Astrocyte of the hippocampus (primary cell): ENCODE data around the gene CARMIL1.
"Not testable (repeated sequence)": the region's sequence is repeated elsewhere in the genome, so short reads cannot be mapped to it uniquely, and the experiment has no call there.

ENCODE experiments used
- DNase-seq: peaks from one replicate; pipeline ENCODE4 v3.0.0; 2011; ENCODE audit warnings: low read depth, low spot score

The CARMIL1 gene

DNA sequence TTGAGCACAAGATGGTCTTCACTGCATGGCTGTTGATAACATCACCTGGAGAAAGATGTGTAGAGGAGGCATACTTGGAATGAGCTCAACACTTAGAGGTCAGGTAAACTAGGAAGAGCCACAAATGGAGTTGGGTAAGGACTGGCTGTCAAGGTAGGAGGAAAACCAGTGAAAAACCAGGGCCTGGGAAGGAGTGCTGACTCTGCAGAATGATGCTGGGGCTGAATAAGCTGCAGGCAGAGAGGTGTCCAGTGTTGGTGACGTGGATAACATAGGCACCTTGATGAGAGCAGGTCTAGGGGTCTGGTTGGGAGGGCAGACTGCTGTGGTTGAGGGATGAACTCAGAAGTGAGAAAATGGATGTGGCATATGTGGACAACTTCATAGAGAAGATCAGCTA, 160.2 kb downstream of the CARMIL1 start:
- no peak for DNase-seq

- DNase-seq: no peak
Measured at GRCh38 chr6:25441663-25442270, 162.6 kb downstream of the CARMIL1 start.

DNA sequence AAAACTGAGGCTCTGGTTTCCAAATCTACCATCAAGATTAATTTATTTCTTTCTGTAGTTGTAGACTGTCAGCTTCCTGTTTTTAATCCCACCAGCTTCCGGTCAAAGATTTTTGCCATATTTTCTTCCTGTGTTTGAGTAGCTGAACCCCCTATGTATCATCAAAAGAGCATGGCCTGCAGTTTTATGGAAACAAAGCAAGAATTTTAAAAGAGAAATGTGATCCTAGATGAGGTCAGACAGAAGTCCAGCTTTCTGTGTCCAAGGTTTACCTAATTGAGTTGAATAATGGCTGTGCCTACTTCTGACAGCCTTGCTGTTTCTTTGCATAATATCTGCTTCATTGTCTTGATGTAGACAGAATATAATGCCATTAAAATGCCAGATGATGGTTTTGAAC, 163.7 kb downstream of the CARMIL1 start:
- no peak for DNase-seq

- DNase-seq: not testable (repeated sequence)
Measured at GRCh38 chr6:25444521-25444920, 165.3 kb downstream of the CARMIL1 start.

GRCh38 chr6:25446830-25447569, 167.8 kb downstream of the CARMIL1 start:
- DNase-seq: no peak

DNA sequence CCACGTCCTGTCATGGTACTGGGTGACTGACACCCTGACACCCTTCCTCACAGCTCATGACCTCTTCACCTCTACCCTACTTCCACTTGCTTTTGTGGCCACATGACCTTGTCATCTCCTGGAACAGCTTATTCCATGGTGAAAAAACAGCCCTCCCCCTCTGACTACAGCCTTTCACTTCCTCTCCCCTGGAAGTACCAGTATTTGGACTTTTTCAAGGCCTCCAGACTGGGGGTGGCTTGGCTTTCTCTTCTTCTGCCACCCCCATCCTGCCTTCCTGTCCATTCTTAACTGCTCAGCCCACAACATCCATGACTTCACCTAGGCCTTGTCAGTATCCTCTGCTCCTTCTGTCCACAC, 168.4 kb downstream of the CARMIL1 start:
- DNase-seq: no peak

- no peak for DNase-seq
Measured at GRCh38 chr6:25448965-25449538, 169.9 kb downstream of the CARMIL1 start.

DNA sequence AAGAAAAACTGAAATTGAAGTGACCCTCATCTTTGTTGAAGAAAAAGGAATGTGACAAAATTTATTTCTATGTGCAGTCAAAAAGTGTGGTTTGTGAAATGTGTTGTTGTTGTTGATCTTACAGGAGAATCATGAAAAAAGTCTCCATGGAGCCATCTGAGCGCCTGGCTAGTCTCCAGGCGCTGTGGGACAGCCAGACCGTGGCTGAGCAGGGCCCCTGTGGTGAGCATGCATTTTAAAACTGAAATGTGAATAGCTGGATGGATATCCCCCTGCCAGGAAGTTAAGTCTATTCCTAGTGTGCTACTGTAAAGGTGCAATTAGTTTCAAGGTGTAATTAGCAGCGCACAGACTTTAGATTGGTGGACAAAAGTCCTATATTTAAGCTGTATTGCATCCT, 170.6 kb downstream of the CARMIL1 start:
- peak; percentile 83 for DNase-seq

DNA sequence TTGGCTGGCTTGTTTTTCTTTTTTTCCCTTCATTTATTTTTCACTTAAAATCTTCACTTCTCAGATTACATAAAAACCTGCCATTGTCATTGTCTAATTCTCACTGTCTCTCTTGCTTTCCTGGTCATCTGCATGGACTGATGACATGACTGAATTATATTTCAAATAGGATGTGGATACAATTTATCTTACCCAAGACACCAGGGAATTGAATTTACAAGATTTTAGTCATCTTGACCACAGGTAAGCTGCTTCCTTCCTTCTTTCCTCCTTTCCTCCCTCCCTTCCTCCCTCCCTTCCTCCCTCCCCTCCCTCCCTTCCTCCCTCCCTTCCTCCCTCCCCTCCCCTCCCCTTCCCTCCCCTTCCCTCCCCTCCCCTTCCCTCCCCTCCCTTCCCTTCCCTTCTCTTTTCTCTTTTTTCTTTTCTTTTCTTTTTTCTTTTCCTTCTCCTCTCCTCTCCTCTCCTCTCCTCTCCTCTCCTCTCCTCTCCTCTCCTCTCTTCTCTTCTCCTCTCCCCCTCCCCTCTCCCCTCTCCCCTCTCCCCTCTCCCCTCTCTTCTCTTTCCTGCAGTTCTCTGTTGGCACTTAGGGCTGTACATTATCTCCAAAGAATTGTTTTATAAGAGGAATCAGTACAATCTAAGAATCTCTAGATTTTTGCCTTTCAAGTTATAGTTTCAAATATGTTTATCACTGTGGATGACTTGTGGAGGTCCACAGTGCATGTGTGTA, 171.5 kb downstream of the CARMIL1 start:
- DNase-seq: no peak

DNA sequence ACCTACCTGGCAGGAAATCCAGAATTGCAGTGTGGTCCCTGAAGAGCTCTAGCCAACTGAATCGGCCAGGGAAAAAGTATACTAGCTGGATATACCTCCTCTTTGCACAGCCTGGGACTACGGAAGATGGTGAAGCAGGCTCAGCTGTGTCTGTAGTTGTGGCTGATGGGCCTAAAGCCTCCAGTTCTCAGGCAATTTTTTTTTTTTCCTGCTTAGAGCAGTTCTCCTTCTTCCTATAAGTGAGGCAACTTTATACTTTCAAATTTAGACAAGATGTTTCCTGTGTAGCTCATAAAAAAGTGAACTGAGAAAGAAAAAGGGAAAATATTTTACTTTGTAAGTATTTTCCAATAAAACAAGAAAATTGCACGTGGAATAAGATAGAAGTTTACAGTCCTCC, 172.9 kb downstream of the CARMIL1 start:
- no peak for DNase-seq

GRCh38 chr6:25453288-25453687, 174.1 kb downstream of the CARMIL1 start:
- DNase-seq: no peak

GRCh38 chr6:25454136-25454535, 175.0 kb downstream of the CARMIL1 start:
- DNase-seq: no peak

DNA sequence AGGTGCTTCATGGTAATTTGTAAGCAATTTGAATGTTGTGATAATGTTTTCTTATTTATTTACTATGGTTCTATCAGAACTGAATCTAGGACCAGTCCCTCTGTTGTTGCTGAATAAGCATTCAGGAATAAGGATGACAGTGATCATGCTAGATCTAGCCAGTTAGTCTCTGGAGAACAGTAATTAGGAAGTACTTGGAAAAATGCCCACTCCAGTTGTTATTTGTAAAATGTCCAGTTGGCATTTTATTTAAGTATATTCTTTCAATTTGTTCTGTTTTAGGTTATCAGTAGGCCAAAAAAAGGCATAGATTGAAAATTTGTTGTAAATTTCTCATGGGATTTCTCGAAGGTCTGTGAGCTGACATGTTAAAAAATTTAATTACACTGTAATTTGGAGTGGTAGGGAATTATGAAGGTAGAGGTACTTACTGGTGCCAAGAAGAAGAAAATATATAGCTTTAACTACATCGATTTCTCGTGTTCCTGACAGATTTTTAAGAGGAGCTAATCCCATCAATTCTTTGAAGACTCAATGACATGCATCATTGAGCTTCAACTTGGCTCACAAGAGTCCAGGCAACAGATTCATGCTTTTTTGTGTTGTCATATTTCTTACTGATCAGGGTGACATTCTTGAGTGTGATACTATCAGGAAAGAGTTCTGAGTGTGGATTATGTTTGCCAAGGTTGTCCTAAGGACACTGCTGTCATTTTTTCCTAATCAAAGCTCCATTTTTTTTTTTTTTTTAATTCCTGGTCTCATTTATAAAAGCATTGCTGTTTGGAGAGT, 177.3 kb downstream of the CARMIL1 start:
- DNase-seq: no peak

GRCh38 chr6:25457516-25457915, 178.3 kb downstream of the CARMIL1 start:
- no peak for DNase-seq

DNA sequence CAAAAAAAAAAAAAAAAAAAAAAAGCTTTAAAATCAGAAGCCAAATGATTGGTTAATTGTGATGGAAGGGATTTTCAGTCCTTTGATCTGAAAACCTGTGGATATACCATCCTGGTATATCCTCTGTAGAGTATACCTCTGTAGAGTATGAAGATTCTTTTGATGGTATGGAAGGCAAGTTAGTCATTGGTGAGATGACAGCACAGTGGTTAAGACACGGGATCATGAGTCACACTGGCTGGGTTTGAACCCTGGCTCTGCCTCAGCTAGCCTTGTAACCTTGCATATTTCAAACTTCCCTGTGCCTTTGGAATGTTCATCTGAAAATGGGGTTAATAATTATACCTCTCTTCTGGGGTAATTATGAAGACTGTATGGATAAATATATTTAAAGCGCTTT, 179.3 kb downstream of the CARMIL1 start:
- DNase-seq: peak; percentile 58

- peak; percentile 16 for DNase-seq
Measured at GRCh38 chr6:25462235-25462897, 183.2 kb downstream of the CARMIL1 start.

DNA sequence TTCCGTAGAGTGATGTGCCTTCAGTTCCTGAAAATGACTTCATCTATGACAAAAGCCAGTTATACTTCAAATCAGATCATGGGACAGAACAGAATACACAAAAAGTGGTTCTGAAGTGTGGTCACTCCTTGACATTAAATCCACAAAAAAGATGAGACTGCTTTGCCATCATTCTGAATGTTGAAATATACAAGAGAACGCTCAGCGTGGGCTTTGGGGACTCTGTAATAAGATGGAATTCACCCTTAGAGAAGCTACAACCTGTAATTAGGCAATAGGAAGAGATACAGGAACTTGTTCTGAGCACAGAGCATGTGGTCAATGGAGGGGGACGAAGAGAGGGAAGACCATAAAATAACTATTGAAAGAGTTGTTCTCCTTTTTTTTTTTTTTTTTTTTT, 184.3 kb downstream of the CARMIL1 start:
- DNase-seq: no peak

GRCh38 chr6:25464225-25464624, 185.1 kb downstream of the CARMIL1 start:
- DNase-seq: no peak

DNA sequence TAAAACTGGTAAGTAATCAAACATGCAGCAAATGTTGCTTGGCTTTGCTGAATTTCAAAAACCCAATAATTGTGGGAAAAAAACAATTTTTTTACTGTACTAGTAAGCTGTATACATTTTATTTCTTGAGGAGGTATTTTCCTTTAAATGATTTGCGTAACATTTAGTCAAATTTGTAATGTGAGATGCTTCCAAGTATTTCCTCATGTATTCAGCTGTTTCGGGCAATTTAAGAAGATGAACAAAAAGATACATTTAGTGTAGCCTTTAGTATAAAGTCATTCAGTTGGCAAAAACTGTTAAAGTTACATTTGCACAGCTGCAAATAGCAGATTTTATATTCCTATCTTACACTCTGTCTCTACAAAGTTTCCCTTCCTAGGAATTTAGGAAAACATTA, 186.8 kb downstream of the CARMIL1 start:
- no peak for DNase-seq

DNA sequence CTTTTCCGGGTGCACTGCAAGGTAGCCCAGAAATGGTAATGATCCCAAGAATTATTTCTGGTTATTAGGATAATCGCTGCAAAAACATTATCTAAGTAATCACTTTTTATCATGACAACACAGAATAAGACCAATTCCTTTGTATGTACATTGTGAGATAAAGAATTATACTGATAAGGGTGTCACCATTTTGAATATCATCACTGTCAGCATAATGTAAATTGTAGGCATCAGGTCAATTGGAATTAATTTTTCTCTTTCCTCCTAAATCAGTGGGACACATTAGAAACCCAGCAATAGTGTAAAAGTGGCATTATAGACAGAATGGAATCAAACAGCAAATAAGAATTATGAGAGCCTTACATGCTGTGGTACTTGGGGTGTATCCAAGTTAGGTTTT, 189.7 kb downstream of the CARMIL1 start:
- DNase-seq: no peak

GRCh38 chr6:25469797-25470388, 190.7 kb downstream of the CARMIL1 start:
- no peak for DNase-seq
